ENCODE measurements around the gene KCTD3. TPM values are rescaled to one million over a fixed set of nuclear protein-coding genes. Genes with fewer than 3 reads are reported as not detected.

Gene KCTD3
- total and polyA plus RNA-seq, 2 of the 13 experiments (the other 11 are each of a cell fraction or from before 2014, with no cell fraction given): 49.8 to 68.1 TPM

GRCh38 chr1:215566556-215567490 is at the start of gene KCTD3 (continued):
- TF ChIP-seq SNAPC5 (CRISPR knock-in tag; IDR thresholded peaks at IDR 0.05; ENCODE audit: borderline replicate concordance) (no peak), ZFYVE20 (CRISPR knock-in tag; IDR thresholded peaks at IDR 0.05; ENCODE audit: borderline replicate concordance, low read depth) (no peak), POGZ (CRISPR knock-in tag; IDR thresholded peaks at IDR 0.05) (peak; percentile 73), ZBTB33 (CRISPR knock-in tag; IDR thresholded peaks at IDR 0.05) (no peak), ZNF792 (CRISPR knock-in tag; IDR thresholded peaks at IDR 0.05) (0 out of 2 replicates have a peak, but pooled peaks have one; percentile 68), MLX (CRISPR knock-in tag; IDR thresholded peaks at IDR 0.05) (no peak), RCOR2 (CRISPR knock-in tag; IDR thresholded peaks at IDR 0.05) (no peak), ZBTB8A (CRISPR knock-in tag; IDR thresholded peaks at IDR 0.05; ENCODE audit: borderline replicate concordance, low read depth) (no peak), RFX1 (IDR thresholded peaks at IDR 0.05) (no peak), THRA (CRISPR knock-in tag; IDR thresholded peaks at IDR 0.05; ENCODE audit: borderline replicate concordance) (peak; percentile 67; the same call in 1 of the 2 replicates), ZFP82 (CRISPR knock-in tag; IDR thresholded peaks at IDR 0.05; ENCODE audit: borderline replicate concordance) (no peak), RFX3 (CRISPR knock-in tag; IDR thresholded peaks at IDR 0.05) (no peak), RARG (CRISPR knock-in tag; IDR thresholded peaks at IDR 0.05; ENCODE audit: low read depth) (no peak), USF2 (IDR thresholded peaks at IDR 0.05; ENCODE audit: low read depth, low read length) (no peak), USF2 (CRISPR knock-in tag; IDR thresholded peaks at IDR 0.05; ENCODE audit: borderline replicate concordance) (no peak), CHCHD3 (CRISPR knock-in tag; IDR thresholded peaks at IDR 0.05) (no peak), ZNF18 (CRISPR knock-in tag; IDR thresholded peaks at IDR 0.05; ENCODE audit: insufficient replicate concordance) (no peak), CBFB (CRISPR knock-in tag; IDR thresholded peaks at IDR 0.05) (0 out of 2 replicates have a peak, but pooled peaks have one; percentile 54), TCF7L2 (IDR thresholded peaks at IDR 0.05; ENCODE audit: low read depth, low read length) (no peak), ZNF562 (CRISPR knock-in tag; IDR thresholded peaks at IDR 0.05; ENCODE audit: borderline replicate concordance) (no peak)

All from HepG2 (cell line).